DOHH2 (cell line): ENCODE results near the gene PDE11A.

ENCODE experiments used
- EZH2phosphoT487 ChIP-seq: fragments of 200-600 bp; sonication (generic); IDR thresholded peaks from 2 replicates; pipeline ENCODE4 v1.6.1; 2017; ENCODE audit warnings: borderline replicate concordance, mild to moderate bottlenecking, antibody characterized with exemption, low read length, moderate library complexity, mixed read lengths
- TF ChIP-seq, protein P1 (sequence below): fragments of 200-600 bp; sonication (generic); IDR thresholded peaks from one replicate; pipeline ENCODE4 v1.5.1; 2014; ENCODE audit warnings: antibody characterized with exemption, mild to moderate bottlenecking, low read depth, low read length; ENCODE audit not compliant: poor library complexity, severe bottlenecking

DNA sequence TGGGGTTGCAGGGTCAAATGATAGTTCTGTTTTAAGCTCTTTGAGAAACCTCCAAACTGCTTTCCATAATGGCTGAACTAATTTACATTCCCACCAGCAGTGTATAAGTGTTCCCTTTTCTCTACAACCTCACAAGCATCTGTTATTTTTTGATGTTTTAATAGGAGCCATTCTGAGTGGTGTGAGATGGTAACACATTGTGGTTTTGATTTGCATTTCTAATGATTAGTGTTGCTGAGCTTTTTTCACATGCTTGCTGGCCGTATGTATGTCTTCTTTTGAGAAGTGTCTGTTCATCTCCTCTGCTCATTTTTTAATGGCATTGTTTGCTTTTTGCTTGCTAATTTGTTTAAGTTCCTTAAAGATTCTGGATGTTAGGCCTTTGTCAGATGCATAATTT is 107.7 kb downstream of the PDE11A start:
- TF ChIP-seq, protein P1, sequence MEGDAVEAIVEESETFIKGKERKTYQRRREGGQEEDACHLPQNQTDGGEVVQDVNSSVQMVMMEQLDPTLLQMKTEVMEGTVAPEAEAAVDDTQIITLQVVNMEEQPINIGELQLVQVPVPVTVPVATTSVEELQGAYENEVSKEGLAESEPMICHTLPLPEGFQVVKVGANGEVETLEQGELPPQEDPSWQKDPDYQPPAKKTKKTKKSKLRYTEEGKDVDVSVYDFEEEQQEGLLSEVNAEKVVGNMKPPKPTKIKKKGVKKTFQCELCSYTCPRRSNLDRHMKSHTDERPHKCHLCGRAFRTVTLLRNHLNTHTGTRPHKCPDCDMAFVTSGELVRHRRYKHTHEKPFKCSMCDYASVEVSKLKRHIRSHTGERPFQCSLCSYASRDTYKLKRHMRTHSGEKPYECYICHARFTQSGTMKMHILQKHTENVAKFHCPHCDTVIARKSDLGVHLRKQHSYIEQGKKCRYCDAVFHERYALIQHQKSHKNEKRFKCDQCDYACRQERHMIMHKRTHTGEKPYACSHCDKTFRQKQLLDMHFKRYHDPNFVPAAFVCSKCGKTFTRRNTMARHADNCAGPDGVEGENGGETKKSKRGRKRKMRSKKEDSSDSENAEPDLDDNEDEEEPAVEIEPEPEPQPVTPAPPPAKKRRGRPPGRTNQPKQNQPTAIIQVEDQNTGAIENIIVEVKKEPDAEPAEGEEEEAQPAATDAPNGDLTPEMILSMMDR = no peak
- TF ChIP-seq EZH2phosphoT487 = no peak
